ENCODE data around the gene TBC1D2. TPM values are rescaled to one million over a fixed set of nuclear protein-coding genes. Genes with fewer than 3 reads are reported as not detected.

TBC1D2 gene
- total and polyA plus RNA-seq, 2 experiments from 2014 or later: 3.7 to 6.8 TPM

DNA sequence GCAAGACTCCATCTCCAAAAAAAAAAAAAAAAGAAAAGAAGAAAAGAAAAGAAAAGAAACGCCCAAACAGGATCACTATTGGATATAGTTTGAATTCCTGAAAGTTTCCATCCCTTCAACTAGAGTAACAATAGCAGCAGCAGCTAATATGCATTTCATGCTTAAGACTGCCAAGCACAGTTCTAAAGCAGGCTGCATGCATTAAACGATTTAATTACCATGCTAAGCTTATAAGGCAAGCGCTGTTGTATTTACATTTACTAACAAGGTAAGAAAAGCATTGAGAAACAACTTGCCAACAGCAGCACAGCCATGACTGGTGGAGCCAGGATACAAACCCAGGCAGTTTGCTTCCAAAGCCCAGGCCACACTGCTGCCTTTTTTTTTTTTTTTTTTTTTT is 13.0 kb downstream of the TBC1D2 start:
- H3K36me3 Mint-ChIP-seq (ENCODE audit: low read depth): no peaks in the 10 kb centered on the region
- H3K27me3 ChIP-seq (ENCODE audit: insufficient read depth): no peaks in the 10 kb centered on the region
- no peak overlapping the region for H3K27ac Mint-ChIP-seq
- no peak overlapping the region for H3K4me2 ChIP-seq
- no peak overlapping the region for H3K27ac ChIP-seq (ENCODE audit: low read depth)
- no peak overlapping the region for H3K4me3 ChIP-seq
- H3K4me1 Mint-ChIP-seq: peaks cover 16% of the 10 kb centered on the region; the same call in 2 of the 3 replicates
- H3K27me3 Mint-ChIP-seq (ENCODE audit: insufficient read depth, low read depth, poor library complexity): peaks cover 13% of the 10 kb centered on the region
- TF ChIP-seq POLR2AphosphoS5 (IDR thresholded peaks at IDR 0.05; ENCODE audit: low read depth) (no peak), CTCF (conservative IDR thresholded peaks at IDR 0.05; ENCODE audit: low read depth in 2 of 2) (no peak)
- H3K36me3 ChIP-seq (ENCODE audit: insufficient read depth): no peaks in the 10 kb centered on the region
- H3K9me3 Mint-ChIP-seq: no peaks in the 10 kb centered on the region
- no peak for DNase-seq (ENCODE audit: low spot score)
- ATAC-seq: no peak
- H2AFZ ChIP-seq: no peak overlapping the region
- 0 out of 2 replicates have a peak, but pooled peaks cover 4% of the 10 kb centered on the region for H4K20me1 ChIP-seq (replicated peaks; ENCODE audit: insufficient read depth)
- no peaks in the 10 kb centered on the region for H3K9me2 ChIP-seq (ENCODE audit: insufficient read depth)
- H3K79me2 ChIP-seq (replicated peaks; ENCODE audit: insufficient read depth): no peaks in the 10 kb centered on the region; the same call in 1 of the 2 replicates
- H3K4me3 Mint-ChIP-seq: no peak overlapping the region
- H3F3A ChIP-seq (replicated peaks; ENCODE audit: low read depth): no peaks in the 10 kb centered on the region
- peaks cover 8% of the 10 kb centered on the region; the same call in 1 of the 2 replicates for H3K4me1 ChIP-seq (ENCODE audit: insufficient read depth)

- Histone ChIP-seq H3K27me3 (ENCODE audit: insufficient read depth) (no peaks in the 10 kb centered on the region), H3K4me2 (no peak overlapping the region), H3K4me3 (no peak overlapping the region), H2AFZ (no peak overlapping the region), H3K4me1 (ENCODE audit: insufficient read depth) (peaks cover 8% of the 10 kb centered on the region; the same call in 1 of the 2 replicates), H3F3A (replicated peaks; ENCODE audit: low read depth) (no peaks in the 10 kb centered on the region), H3K9me2 (ENCODE audit: insufficient read depth) (no peaks in the 10 kb centered on the region), H3K27ac (ENCODE audit: low read depth) (no peak overlapping the region), H3K79me2 (replicated peaks; ENCODE audit: insufficient read depth) (no peaks in the 10 kb centered on the region; the same call in 1 of the 2 replicates), H4K20me1 (replicated peaks; ENCODE audit: insufficient read depth) (0 out of 2 replicates have a peak, but pooled peaks cover 4% of the 10 kb centered on the region), H3K36me3 (ENCODE audit: insufficient read depth) (no peaks in the 10 kb centered on the region)
- H3K27me3 Mint-ChIP-seq (ENCODE audit: insufficient read depth, low read depth, poor library complexity): peaks cover 9% of the 10 kb centered on the region
- peaks cover 15% of the 10 kb centered on the region; the same call in 2 of the 3 replicates for H3K4me1 Mint-ChIP-seq
- no peak overlapping the region for H3K4me3 Mint-ChIP-seq
- H3K27ac Mint-ChIP-seq: no peak overlapping the region
- ATAC-seq (peak; percentile 92), DNase-seq (ENCODE audit: low spot score) (peak; percentile 62)
- no peak for TF ChIP-seq ZNF114 (CRISPR knock-in tag; IDR thresholded peaks at IDR 0.05)
- no peak for TF ChIP-seq EZH2phosphoT487 (IDR thresholded peaks at IDR 0.05; ENCODE audit: unreplicated experiment)
- no peak for TF ChIP-seq STAT1 (IDR thresholded peaks at IDR 0.05; ENCODE audit: unreplicated experiment)
- TF ChIP-seq, protein P1, sequence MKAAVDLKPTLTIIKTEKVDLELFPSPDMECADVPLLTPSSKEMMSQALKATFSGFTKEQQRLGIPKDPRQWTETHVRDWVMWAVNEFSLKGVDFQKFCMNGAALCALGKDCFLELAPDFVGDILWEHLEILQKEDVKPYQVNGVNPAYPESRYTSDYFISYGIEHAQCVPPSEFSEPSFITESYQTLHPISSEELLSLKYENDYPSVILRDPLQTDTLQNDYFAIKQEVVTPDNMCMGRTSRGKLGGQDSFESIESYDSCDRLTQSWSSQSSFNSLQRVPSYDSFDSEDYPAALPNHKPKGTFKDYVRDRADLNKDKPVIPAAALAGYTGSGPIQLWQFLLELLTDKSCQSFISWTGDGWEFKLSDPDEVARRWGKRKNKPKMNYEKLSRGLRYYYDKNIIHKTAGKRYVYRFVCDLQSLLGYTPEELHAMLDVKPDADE (IDR thresholded peaks at IDR 0.05): no peak
- peak; percentile 55 to 58 for TF ChIP-seq CTCF (conservative IDR thresholded peaks at IDR 0.05; ENCODE audit: low read depth in 2 of 2)
- no peaks in the 10 kb centered on the region for H3K9me3 Mint-ChIP-seq
- H3K36me3 Mint-ChIP-seq (ENCODE audit: low read depth): no peaks in the 10 kb centered on the region
These were observed 13.8 kb downstream of the TBC1D2 start for GRCh38 chr9:98241357-98242300.
